Measurements from ENCODE around the gene SUMF2. TPM values are rescaled to one million over a fixed set of nuclear protein-coding genes. Genes with fewer than 3 reads are reported as not detected.

The SUMF2 gene
- total RNA-seq, 1 experiment from 2014 or later, result 89.2 TPM

GRCh38 chr7:56081626-56082340 lies 17.7 kb downstream of the SUMF2 start:
- H3K9ac ChIP-seq (ENCODE audit: extremely low read depth, insufficient read length, low read length), result no peak overlapping the region
- H3K9me3 Mint-ChIP-seq, result no peaks in the 10 kb centered on the region; a peak in 1 of 5 replicates
- no peak overlapping the region for H3K56ac ChIP-seq (ENCODE audit: insufficient read length, low read depth, low read length)
- H3K79me1 ChIP-seq (ENCODE audit: insufficient read depth, low read depth, low read length, poor library complexity, severe bottlenecking), result no peaks in the 10 kb centered on the region
- no peak overlapping the region for H3K4me2 ChIP-seq (ENCODE audit: insufficient read depth, insufficient read length, low read length)
- H3K79me2 ChIP-seq (ENCODE audit: insufficient read depth, low read length), result no peaks in the 10 kb centered on the region
- no peak overlapping the region for H2AK5ac ChIP-seq (ENCODE audit: insufficient read length, low read length)
- no peak overlapping the region for H4K8ac ChIP-seq (replicated peaks; ENCODE audit: insufficient read length, low read depth, low read length)
- H3K18ac ChIP-seq (ENCODE audit: insufficient read length, low read depth, low read length), result no peak overlapping the region
- no peaks in the 10 kb centered on the region for H3K9me3 ChIP-seq (ENCODE audit: control insufficient read depth, low read depth, low read length)
- H3K14ac ChIP-seq (ENCODE audit: insufficient read depth, low read length), result no peak overlapping the region; the same call in 1 of the 2 replicates
- no CpG with 5 or more reads among the region's 29 CpGs for WGBS (ENCODE audit: extremely low coverage, insufficient read length, low lambda C conversion rate)
- no peaks in the 10 kb centered on the region for H3K23me2 ChIP-seq (ENCODE audit: insufficient read length, low read depth, low read length, poor library complexity, severe bottlenecking)
- no peak overlapping the region for H3T11ph ChIP-seq (ENCODE audit: low read length)
- no peak overlapping the region for H2BK20ac ChIP-seq (ENCODE audit: low read depth, low read length, poor library complexity, severe bottlenecking)
- peaks cover 11 to 42% (median 27%) of the 10 kb centered on the region in 3 experiments; a peak in 6 of 7 replicates for H3K36me3 Mint-ChIP-seq (ENCODE audit: insufficient read depth in 1 of 3, low read depth in 3 of 3)
- H4K91ac ChIP-seq (ENCODE audit: insufficient read length, low read depth, low read length), result no peak overlapping the region
- no peak overlapping the region for H3K27ac ChIP-seq (ENCODE audit: insufficient read length, low read depth, low read length)
- no peaks in the 10 kb centered on the region for H3K27me3 Mint-ChIP-seq (ENCODE audit: low read depth)
- H3K23ac ChIP-seq (ENCODE audit: insufficient read length, low read depth, low read length), result no peak overlapping the region
- no peak overlapping the region for H4K5ac ChIP-seq (ENCODE audit: insufficient read length, low read depth, low read length)
- H3K4ac ChIP-seq (ENCODE audit: low read depth, low read length), result no peak overlapping the region
- TF ChIP-seq CTCF (conservative IDR thresholded peaks at IDR 0.05), result no peak
- no peaks in the 10 kb centered on the region for H4K20me1 ChIP-seq (ENCODE audit: control insufficient read depth, insufficient read depth, insufficient read length)
- no peak overlapping the region for H3K27ac Mint-ChIP-seq
- no peaks in the 10 kb centered on the region for H3K4me1 ChIP-seq (ENCODE audit: insufficient read depth, low read length)
- no peak overlapping the region for H2BK5ac ChIP-seq (ENCODE audit: insufficient read length, low read length)
- H2AFZ ChIP-seq (ENCODE audit: low read length), result no peak overlapping the region
- H3K4me1 Mint-ChIP-seq, result no peaks in the 10 kb centered on the region
- H3K27me3 ChIP-seq (ENCODE audit: insufficient read depth, low read length), result no peaks in the 10 kb centered on the region
- no peak overlapping the region for H2BK12ac ChIP-seq (ENCODE audit: insufficient read length, low read depth, low read length)
- no peak for DNase-seq
- no peak overlapping the region for H2BK120ac ChIP-seq (ENCODE audit: low read depth, low read length, poor library complexity, severe bottlenecking)
- no peak overlapping the region for H2BK15ac ChIP-seq (ENCODE audit: low read depth, low read length)
- H3K4me3 Mint-ChIP-seq, result no peak overlapping the region

Measured in H9 (cell line).